H54 (cell line): ENCODE results near the gene ARID1B.

Source experiments
- DNase-seq: peaks from one replicate; pipeline ENCODE4 v3.0.0; 2011; ENCODE audit warnings: low spot score, mixed read lengths; ENCODE audit not compliant: insufficient read length
- FAIRE-seq: peaks from 3 replicates; lab custom pipeline; 2011; peaks lifted over from hg19 to GRCh38; lab: Jason Lieb, UNC
- POLR2A ChIP-seq: IDR thresholded peaks from 2 replicates; pipeline ENCODE4 v1.6.1; 2011; ENCODE audit warnings: low read depth, mild to moderate bottlenecking, low read length

ARID1B gene

GRCh38 chr6:157194643-157195042, 417.5 kb downstream of the ARID1B start:
- FAIRE-seq (no peak), DNase-seq (no peak)
- TF ChIP-seq POLR2A, result no peak

GRCh38 chr6:157196391-157196790, 419.2 kb downstream of the ARID1B start:
- TF ChIP-seq POLR2A, result no peak
- DNase-seq, result no peak
- no peak for FAIRE-seq

DNA sequence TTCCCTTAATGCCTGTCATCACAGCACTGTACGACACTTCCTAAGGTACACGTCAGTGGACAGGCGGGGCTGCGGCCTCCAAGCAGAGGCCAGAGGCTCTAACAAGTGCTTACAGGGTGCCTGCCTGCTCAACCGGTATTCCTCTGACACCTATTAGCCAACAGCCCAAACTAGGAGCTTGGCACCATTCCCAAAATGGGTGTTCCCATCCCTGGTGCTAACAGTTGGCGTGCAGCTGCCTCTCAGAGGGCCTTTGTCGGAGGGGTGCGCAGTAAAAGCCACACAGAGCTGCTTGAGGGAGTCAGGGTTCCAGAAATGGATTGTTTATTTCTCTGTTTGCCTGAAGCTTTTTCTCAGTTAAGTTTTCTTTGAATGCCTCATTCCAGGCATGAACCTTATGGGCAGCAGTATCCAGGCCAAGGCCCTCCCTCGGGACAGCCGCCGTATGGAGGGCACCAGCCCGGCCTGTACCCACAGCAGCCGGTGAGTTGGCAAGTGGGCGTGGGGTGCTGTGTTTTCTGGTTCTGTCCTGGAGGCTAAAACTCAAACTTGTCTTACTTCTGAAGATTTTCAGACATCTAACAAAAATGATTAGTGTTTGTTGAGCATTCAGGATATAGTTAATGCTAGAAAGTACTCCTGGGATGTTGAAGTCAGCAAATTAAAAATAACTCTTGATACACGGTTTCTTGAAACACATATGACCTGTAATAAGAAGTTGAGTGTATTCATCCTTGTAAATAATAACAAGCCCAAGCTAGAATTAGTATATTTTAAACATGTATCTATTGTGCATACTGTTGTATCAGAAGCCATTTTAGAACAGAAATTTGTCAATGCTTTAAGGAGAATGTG, 421.5 kb downstream of the ARID1B start:
- DNase-seq (no peak), FAIRE-seq (no peak)
- TF ChIP-seq POLR2A, result no peak

DNA sequence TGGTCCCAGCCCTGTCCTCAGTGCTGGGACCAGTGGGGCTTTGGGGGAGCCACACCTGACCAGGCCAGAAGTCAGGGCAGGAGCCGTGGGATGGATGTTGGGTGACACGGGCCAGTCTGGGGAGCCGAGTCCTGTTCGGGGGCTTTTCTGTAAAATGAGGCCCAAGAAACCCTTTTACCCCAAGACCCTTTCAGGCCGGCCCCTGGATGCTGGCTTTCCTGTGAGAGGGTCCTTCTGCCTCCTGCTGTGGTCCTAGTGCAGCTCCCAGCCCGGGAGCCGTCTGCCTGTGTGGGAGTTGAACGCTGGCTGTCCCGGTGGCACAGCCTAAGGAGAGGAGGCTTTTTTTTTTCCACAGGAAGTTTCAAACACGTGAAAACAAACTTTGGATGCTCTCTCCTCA, 422.9 kb downstream of the ARID1B start:
- no peak for FAIRE-seq
- no peak for TF ChIP-seq POLR2A
- DNase-seq, result no peak

DNA sequence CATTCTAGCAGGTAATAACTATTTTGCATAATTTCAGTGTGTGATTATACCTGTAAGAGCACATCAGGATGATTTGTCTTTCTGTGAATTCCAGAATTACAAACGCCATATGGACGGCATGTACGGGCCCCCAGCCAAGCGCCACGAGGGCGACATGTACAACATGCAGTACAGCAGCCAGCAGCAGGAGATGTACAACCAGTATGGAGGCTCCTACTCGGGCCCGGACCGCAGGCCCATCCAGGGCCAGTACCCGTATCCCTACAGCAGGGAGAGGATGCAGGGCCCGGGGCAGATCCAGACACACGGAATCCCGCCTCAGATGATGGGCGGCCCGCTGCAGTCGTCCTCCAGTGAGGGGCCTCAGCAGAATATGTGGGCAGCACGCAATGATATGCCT, 423.4 kb downstream of the ARID1B start:
- DNase-seq (no peak), FAIRE-seq (no peak)
- TF ChIP-seq POLR2A, result no peak

DNA sequence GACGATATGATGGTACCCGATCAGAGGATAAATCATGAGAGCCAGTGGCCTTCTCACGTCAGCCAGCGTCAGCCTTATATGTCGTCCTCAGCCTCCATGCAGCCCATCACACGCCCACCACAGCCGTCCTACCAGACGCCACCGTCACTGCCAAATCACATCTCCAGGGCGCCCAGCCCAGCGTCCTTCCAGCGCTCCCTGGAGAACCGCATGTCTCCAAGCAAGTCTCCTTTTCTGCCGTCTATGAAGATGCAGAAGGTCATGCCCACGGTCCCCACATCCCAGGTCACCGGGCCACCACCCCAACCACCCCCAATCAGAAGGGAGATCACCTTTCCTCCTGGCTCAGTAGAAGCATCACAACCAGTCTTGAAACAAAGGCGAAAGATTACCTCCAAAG, 423.9 kb downstream of the ARID1B start:
- FAIRE-seq (no peak), DNase-seq (no peak)
- no peak for TF ChIP-seq POLR2A

GRCh38 chr6:157203312-157203744, 426.1 kb downstream of the ARID1B start:
- no peak for DNase-seq
- TF ChIP-seq POLR2A, result no peak
- FAIRE-seq, result no peak

DNA sequence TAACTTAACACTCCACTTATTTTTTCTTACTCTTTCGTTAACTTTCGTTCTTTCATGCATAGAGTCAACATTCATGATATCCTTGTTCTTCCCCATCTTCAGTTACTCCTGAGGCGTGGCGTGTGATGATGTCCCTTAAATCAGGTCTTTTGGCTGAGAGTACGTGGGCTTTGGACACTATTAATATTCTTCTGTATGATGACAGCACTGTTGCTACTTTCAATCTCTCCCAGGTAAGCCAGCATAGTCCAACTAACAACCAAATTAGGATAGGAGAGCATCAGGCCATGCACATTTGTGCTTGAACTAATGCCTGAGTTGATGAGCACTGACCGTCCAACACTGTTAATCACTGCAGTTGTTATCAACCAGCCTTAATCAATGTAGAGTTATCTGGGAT, 426.6 kb downstream of the ARID1B start:
- no peak for DNase-seq
- TF ChIP-seq POLR2A, result no peak
- FAIRE-seq, result no peak

DNA sequence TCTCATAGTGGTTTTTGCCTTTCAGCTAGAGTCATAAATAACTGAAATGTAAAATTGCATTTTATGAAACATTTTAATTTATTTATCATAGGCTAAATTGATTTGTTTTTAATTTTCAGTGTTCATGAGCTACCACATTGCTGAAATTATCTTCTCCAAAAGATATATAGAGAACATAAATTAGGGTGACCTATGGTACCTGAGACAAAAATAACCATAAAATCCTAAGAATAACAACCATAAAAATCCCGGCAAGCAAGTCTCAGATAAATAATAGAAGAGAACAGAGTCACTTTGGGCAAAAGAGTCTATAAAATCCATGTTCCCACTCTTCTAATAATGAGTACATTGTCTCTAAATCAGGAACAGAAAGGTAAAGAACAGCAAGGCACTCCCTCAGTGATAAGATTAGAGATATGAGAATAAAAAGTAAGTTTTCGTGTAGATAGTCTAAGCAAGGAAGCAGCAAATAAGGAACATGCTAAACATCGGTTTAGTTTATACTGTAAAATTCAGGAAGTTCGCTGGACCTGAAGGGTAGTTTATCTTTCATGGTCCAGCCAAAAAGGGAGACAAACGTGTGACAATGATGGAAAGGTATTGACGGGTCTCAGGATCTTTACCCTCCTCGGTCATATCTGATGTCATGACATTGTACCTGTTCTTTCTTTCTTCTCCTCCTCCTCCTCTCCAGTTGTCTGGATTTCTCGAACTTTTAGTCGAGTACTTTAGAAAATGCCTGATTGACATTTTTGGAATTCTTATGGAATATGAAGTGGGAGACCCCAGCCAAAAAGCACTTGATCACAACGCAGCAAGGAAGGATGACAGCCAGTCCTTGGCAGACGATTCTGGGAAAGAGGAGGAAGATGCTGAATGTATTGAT, 428.5 kb downstream of the ARID1B start:
- DNase-seq, result no peak
- no peak for FAIRE-seq
- no peak for TF ChIP-seq POLR2A

DNA sequence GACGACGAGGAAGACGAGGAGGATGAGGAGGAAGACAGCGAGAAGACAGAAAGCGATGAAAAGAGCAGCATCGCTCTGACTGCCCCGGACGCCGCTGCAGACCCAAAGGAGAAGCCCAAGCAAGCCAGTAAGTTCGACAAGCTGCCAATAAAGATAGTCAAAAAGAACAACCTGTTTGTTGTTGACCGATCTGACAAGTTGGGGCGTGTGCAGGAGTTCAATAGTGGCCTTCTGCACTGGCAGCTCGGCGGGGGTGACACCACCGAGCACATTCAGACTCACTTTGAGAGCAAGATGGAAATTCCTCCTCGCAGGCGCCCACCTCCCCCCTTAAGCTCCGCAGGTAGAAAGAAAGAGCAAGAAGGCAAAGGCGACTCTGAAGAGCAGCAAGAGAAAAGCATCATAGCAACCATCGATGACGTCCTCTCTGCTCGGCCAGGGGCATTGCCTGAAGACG, 429.2 kb downstream of the ARID1B start:
- no peak for TF ChIP-seq POLR2A
- FAIRE-seq, result no peak
- DNase-seq, result no peak

- FAIRE-seq (no peak), DNase-seq (no peak)
- no peak for TF ChIP-seq POLR2A
These were observed 430.4 kb downstream of the ARID1B start for GRCh38 chr6:157207521-157208076.

DNA sequence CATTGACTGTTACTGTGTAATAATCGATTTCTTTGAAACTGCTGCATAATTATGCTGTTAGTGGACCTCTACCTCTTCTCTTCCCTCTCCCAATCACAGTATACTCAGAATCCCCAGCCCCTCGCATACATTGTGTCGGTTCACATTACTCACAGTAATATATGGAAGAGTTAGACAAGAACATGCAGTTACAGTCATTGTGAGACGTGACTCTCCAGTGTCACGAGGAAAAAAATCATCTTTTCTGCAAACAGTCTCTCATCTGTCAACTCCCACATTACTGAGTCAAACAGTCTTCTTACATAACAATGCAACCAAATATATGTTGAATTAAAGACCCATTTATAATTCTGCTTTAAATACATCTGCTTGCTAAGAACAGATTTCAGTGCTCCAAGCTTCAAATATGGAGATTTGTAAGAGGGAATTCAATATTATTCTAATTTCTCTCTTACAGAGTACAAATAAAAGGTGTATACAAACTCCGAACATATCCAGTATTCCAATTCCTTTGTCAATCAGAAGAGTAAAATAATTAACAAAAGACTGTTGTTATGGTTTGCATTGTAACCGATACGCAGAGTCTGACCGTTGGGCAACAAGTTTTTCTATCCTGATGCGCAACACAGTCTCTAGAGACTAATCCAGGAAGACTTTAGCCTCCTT, 432.8 kb downstream of the ARID1B start:
- no peak for FAIRE-seq
- no peak for TF ChIP-seq POLR2A
- no peak for DNase-seq

- FAIRE-seq (no peak), DNase-seq (no peak)
- TF ChIP-seq POLR2A, result no peak
These were observed 433.8 kb downstream of the ARID1B start for GRCh38 chr6:157210954-157211353.
